SK-N-SH (cell line): ENCODE results near the gene NAALADL2. TPM values are rescaled to one million over a fixed set of nuclear protein-coding genes. Genes with fewer than 3 reads are reported as not detected.

ENCODE experiments used
- CTCF ChIA-PET: fragments of 300-600, 350-600 bp; formaldehyde crosslinking; extraction: SDS; loops from one replicate; lab custom pipeline; 2021; lab: Yijun Ruan, JAX
- POLR2A ChIA-PET: fragments of 350-600 bp; sonication (Branson Sonifier 250); formaldehyde crosslinking; extraction: SDS; loops from one replicate; lab custom pipeline; 2020; ENCODE audit warnings: antibody characterized with exemption, inconsistent platforms; lab: Yijun Ruan, JAX
- DNase-seq: peaks from one replicate; pipeline ENCODE4 v3.0.0; 2012
- H2AFZ ChIP-seq: fragments of 200-600 bp; sonication (generic); 2 replicates; pipeline ENCODE4 v1.8.1; 2016; ENCODE audit warnings: antibody characterized with exemption, mild to moderate bottlenecking, low read depth
- H3F3A ChIP-seq: fragments of 200-600 bp; sonication (generic); replicated peaks from 2 replicates; pipeline ENCODE3; 2016; ENCODE audit warnings: antibody characterized with exemption, mild to moderate bottlenecking; ENCODE audit not compliant: insufficient read depth
- H3K27ac ChIP-seq, 2 experiments: fragments of 200-500 bp in 1 of 2; fragments of 200-600 bp in 1 of 2; sonication (Bioruptor generic) in 1 of 2; sonication (generic), shearing (Covaris generic) in 1 of 2; 2 replicates each; pipeline versions ENCODE4 v1.5.1 to v1.6.1; 2014 to 2016; ENCODE audit warnings: low read depth in 2 of 2, inconsistent platforms in 1 of 2, low read length in 1 of 2, mild to moderate bottlenecking in 1 of 2, mixed read lengths in 1 of 2
- H3K27me3 ChIP-seq: fragments of 200-600 bp; sonication (generic), shearing (Covaris generic); 2 replicates; pipeline ENCODE4 v1.6.1; 2016; ENCODE audit warnings: mixed run types; ENCODE audit not compliant: insufficient read depth
- H3K36me3 ChIP-seq, 2 experiments: fragments of 200-500 bp in 1 of 2; fragments of 200-600 bp in 1 of 2; sonication (Bioruptor generic) in 1 of 2; sonication (generic) in 1 of 2; replicated peaks in 1 of 2; 2 replicates each; pipeline versions ENCODE3 to v1.5.1; 2014 to 2016; ENCODE audit warnings: low read length in 1 of 2, mild to moderate bottlenecking in 1 of 2; ENCODE audit not compliant: insufficient read depth in 2 of 2, control insufficient read depth in 1 of 2
- H3K4me1 ChIP-seq, 2 experiments: fragments of 200-500 bp in 1 of 2; fragments of 200-600 bp in 1 of 2; sonication (Bioruptor generic) in 1 of 2; sonication (generic), shearing (Covaris generic) in 1 of 2; 2 replicates each; pipeline versions ENCODE4 v1.5.1 to v1.6.1; 2014 to 2016; ENCODE audit warnings: low read depth in 1 of 2, low read length in 1 of 2, mixed run types in 1 of 2; ENCODE audit not compliant: insufficient read depth in 2 of 2, control insufficient read depth in 1 of 2
- H3K4me2 ChIP-seq: fragments of 200-600 bp; sonication (generic), shearing (Covaris generic); 2 replicates; pipeline ENCODE4 v1.6.1; 2017; ENCODE audit warnings: mixed run types
- H3K4me3 ChIP-seq, 2 experiments: fragments of 200-500 bp in 1 of 2; fragments of 200-600 bp in 1 of 2; sonication (Bioruptor generic) in 1 of 2; sonication (generic), shearing (Covaris generic) in 1 of 2; 2 replicates each; pipeline versions ENCODE4 v1.5.1 to v1.8.1; 2014 to 2016; ENCODE audit warnings: low read depth in 2 of 2, inconsistent platforms in 1 of 2, low read length in 1 of 2, mild to moderate bottlenecking in 1 of 2, mixed read lengths in 1 of 2, moderate library complexity in 1 of 2
- H3K79me2 ChIP-seq: fragments of 200-600 bp; sonication (generic); 2 replicates; pipeline ENCODE4 v1.8.1; 2017; ENCODE audit warnings: mild to moderate bottlenecking; ENCODE audit not compliant: insufficient read depth
- H3K9ac ChIP-seq: fragments of 200-600 bp; sonication (generic); 2 replicates; pipeline ENCODE4 v1.6.1; 2017; ENCODE audit warnings: mixed run types
- H3K9me2 ChIP-seq: fragments of 200-600 bp; sonication (generic); 2 replicates; pipeline ENCODE4 v1.6.1; 2017; ENCODE audit warnings: mixed run types
- H3K9me3 ChIP-seq: fragments of 200-600 bp; sonication (generic); 2 replicates; pipeline ENCODE4 v1.6.1; 2017; ENCODE audit warnings: mixed run types, mild to moderate bottlenecking, moderate library complexity
- H4K20me1 ChIP-seq: fragments of 200-600 bp; sonication (generic); 2 replicates; pipeline ENCODE4 v1.6.1; 2017; ENCODE audit warnings: mild to moderate bottlenecking, mixed run types; ENCODE audit not compliant: insufficient read depth
- CHD2 ChIP-seq: fragments of 150-350 bp; IDR thresholded peaks from 2 replicates; pipeline ENCODE4 v1.6.1; 2018; ENCODE audit warnings: low read length; ENCODE audit not compliant: partially characterized antibody
- ELF1 ChIP-seq: IDR thresholded peaks from 2 replicates; pipeline ENCODE4 v1.4.0; 2012
- EZH2phosphoT487 ChIP-seq: fragments of 200-600 bp; sonication (generic); IDR thresholded peaks from 2 replicates; pipeline ENCODE4 v1.6.1; 2017; ENCODE audit warnings: low read depth, mixed run types, mild to moderate bottlenecking, antibody characterized with exemption, moderate library complexity, borderline replicate concordance
- FOSL2 ChIP-seq: IDR thresholded peaks from 2 replicates; pipeline ENCODE4 v1.4.0; 2012; ENCODE audit warnings: low read depth, mild to moderate bottlenecking, moderate library complexity, borderline replicate concordance
- FOXM1 ChIP-seq: IDR thresholded peaks from 2 replicates; pipeline ENCODE4 v1.4.0; 2012; ENCODE audit warnings: low read depth, mild to moderate bottlenecking
- GATA2 ChIP-seq: sonication (generic); formaldehyde crosslinking; IDR thresholded peaks from 2 replicates; pipeline ENCODE4 v1.5.0; 2020; ENCODE audit warnings: mild to moderate bottlenecking, missing genetic modification reagents
- JUND ChIP-seq: IDR thresholded peaks from 2 replicates; pipeline ENCODE4 v1.4.0; 2012
- MEF2A ChIP-seq: IDR thresholded peaks from 2 replicates; pipeline ENCODE4 v1.4.0; 2012; ENCODE audit warnings: low read depth, borderline replicate concordance
- NRF1 ChIP-seq: IDR thresholded peaks from 2 replicates; pipeline ENCODE4 v1.6.1; 2012; ENCODE audit warnings: low read depth, mild to moderate bottlenecking, low read length
- POLR2AphosphoS5 ChIP-seq: IDR thresholded peaks from 2 replicates; pipeline ENCODE4 v1.6.1; 2012; ENCODE audit warnings: low read depth, low read length
- RAD21 ChIP-seq: IDR thresholded peaks from 2 replicates; pipeline ENCODE4 v1.6.1; 2012; ENCODE audit warnings: mild to moderate bottlenecking, low read length
- RCOR1 ChIP-seq: fragments of 150-350 bp; IDR thresholded peaks from 2 replicates; pipeline ENCODE4 v1.6.1; 2017; ENCODE audit warnings: antibody characterized with exemption, low read length
- SIN3A ChIP-seq: IDR thresholded peaks from 2 replicates; pipeline ENCODE4 v1.6.1; 2012; ENCODE audit warnings: low read depth, mild to moderate bottlenecking, low read length, moderate library complexity, borderline replicate concordance
- TAF1 ChIP-seq: IDR thresholded peaks from 2 replicates; pipeline ENCODE4 v1.6.1; 2012; ENCODE audit warnings: low read depth, mild to moderate bottlenecking, low read length, moderate library complexity, borderline replicate concordance
- TCF12 ChIP-seq: IDR thresholded peaks from 2 replicates; pipeline ENCODE4 v1.4.0; 2012
- TEAD4 ChIP-seq: IDR thresholded peaks from 2 replicates; pipeline ENCODE4 v1.4.0; 2012; ENCODE audit warnings: mild to moderate bottlenecking, borderline replicate concordance; ENCODE audit not compliant: insufficient read depth
- YY1 ChIP-seq: IDR thresholded peaks from 2 replicates; pipeline ENCODE4 v1.4.0; 2012; ENCODE audit warnings: low read depth, mild to moderate bottlenecking
- WGBS: methylation state at CpG from one replicate; pipeline ENCODE4 v1.1.6; 2017; ENCODE audit warnings: low lambda C conversion rate; 5-methylcytosine and 5-hydroxymethylcytosine counted together
- polyA plus RNA-seq, 3 experiments: library from polyadenylated mRNA; depleted of rRNA; stranded (reverse); fragments of >200 nt; gene quantifications; 2 replicates each; pipeline ENCODE4 v1.2.3, GENCODE V29; 2012
- TF ChIP-seq, protein P1 (sequence below): IDR thresholded peaks from 2 replicates; pipeline ENCODE4 v1.4.0; 2012; ENCODE audit warnings: low read depth, borderline replicate concordance
- TF ChIP-seq, protein P2 (sequence below): IDR thresholded peaks from 2 replicates; pipeline ENCODE4 v1.4.0; 2012; ENCODE audit warnings: low read depth
- TF ChIP-seq, protein P3 (sequence below): fragments of 150-350 bp; IDR thresholded peaks from 2 replicates; pipeline ENCODE4 v1.6.1; 2016; ENCODE audit warnings: mild to moderate bottlenecking, low read depth, low read length
- TF ChIP-seq, protein P4 (sequence below): fragments of 200-600 bp; sonication (generic); IDR thresholded peaks from 2 replicates; pipeline ENCODE4 v1.6.1; 2017; ENCODE audit warnings: antibody characterized with exemption, mild to moderate bottlenecking, moderate library complexity

The NAALADL2 gene
- polyA plus RNA-seq, 1 of the 3 experiments (the other 2 are of a cell fraction) = 1.2 TPM

DNA sequence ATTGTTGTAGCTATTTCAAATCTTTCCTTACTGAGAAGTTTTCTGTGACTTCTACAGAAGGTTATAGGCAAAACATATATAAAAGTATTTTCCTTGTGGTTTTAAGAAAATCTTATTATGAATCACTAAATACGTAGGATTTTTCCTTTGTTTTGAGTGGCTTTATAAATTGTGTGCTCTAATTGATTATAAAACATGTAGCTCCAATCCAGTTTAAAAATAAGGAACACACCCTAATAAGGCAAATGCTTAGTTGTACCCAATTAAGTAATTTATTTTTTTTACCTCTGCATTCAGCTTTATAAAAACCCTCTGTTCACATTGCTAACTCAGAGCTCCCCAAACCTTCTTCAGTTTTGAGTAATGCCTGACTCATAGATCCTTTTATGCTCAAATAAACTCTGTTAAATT lies 408.0 kb downstream of the NAALADL2 start:
- POLR2A ChIA-PET = no interaction called here

DNA sequence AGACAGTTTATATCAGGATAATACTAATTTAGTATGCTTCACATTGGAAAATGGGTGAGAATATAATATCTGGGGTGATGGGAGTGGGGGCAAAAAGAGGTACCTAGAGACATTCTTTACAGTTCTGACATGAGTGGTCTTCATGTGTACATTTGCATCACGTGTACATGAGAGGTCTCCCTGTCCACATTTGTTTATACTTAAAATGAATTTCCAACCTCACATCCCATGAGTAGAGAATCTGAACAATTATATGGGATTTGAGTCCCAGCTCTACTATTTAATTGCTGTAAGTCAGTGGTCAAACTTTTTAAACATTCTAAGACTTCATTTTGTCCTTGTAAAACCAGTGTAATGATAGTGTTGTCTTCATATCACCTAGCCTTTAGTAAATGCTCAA lies 408.4 kb downstream of the NAALADL2 start:
- H3K9me3 ChIP-seq = no peaks in the 10 kb centered on the region
- H3F3A ChIP-seq = peaks cover 19% of the 10 kb centered on the region
- ChIA-PET CTCF (no interaction called here), POLR2A (no interaction called here)
- WGBS = 63% methylated on average over 1 of the region's 1 CpG
- peaks cover 0 to 3% of the 10 kb centered on the region in 2 experiments for H3K36me3 ChIP-seq
- peak overlapping the region; percentile 33; the same call in 1 of the 2 replicates for H3K9ac ChIP-seq
- no peak overlapping the region for H3K4me3 ChIP-seq
- H4K20me1 ChIP-seq = no peaks in the 10 kb centered on the region
- DNase-seq = no peak
- H3K27me3 ChIP-seq = no peaks in the 10 kb centered on the region
- H3K27ac ChIP-seq = peak overlapping the region in 1 of 2 experiments; percentile 90; a peak in 2 of 4 replicates
- H3K4me2 ChIP-seq = peak overlapping the region; percentile 23; the same call in 1 of the 2 replicates
- no peaks in the 10 kb centered on the region for H3K9me2 ChIP-seq
- 0 out of 2 replicates have a peak overlapping the region, but pooled peaks have one; percentile 84 for H2AFZ ChIP-seq
- peaks cover 5 to 12% of the 10 kb centered on the region in 2 experiments; a peak in 3 of 4 replicates for H3K4me1 ChIP-seq
- no peaks in the 10 kb centered on the region for H3K79me2 ChIP-seq
- TF ChIP-seq RCOR1 (no peak), TEAD4 (no peak), MEF2A (no peak), TCF12 (no peak), ELF1 (no peak), FOXM1 (no peak), TAF1 (no peak), CHD2 (no peak)
- TF ChIP-seq, protein P1, sequence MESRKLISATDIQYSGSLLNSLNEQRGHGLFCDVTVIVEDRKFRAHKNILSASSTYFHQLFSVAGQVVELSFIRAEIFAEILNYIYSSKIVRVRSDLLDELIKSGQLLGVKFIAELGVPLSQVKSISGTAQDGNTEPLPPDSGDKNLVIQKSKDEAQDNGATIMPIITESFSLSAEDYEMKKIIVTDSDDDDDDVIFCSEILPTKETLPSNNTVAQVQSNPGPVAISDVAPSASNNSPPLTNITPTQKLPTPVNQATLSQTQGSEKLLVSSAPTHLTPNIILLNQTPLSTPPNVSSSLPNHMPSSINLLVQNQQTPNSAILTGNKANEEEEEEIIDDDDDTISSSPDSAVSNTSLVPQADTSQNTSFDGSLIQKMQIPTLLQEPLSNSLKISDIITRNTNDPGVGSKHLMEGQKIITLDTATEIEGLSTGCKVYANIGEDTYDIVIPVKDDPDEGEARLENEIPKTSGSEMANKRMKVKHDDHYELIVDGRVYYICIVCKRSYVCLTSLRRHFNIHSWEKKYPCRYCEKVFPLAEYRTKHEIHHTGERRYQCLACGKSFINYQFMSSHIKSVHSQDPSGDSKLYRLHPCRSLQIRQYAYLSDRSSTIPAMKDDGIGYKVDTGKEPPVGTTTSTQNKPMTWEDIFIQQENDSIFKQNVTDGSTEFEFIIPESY = no peak
- TF ChIP-seq, protein P2, sequence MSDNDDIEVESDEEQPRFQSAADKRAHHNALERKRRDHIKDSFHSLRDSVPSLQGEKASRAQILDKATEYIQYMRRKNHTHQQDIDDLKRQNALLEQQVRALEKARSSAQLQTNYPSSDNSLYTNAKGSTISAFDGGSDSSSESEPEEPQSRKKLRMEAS = no peak

More for the DNA sequence above, 408.0 kb downstream of the NAALADL2 start:
- H3K27me3 ChIP-seq = no peaks in the 10 kb centered on the region
- peak overlapping the region; percentile 23 for H3K4me2 ChIP-seq
- no peaks in the 10 kb centered on the region for H3K79me2 ChIP-seq
- no peaks in the 10 kb centered on the region for H4K20me1 ChIP-seq
- H3K4me1 ChIP-seq = peaks cover 5 to 12% of the 10 kb centered on the region in 2 experiments; a peak in 3 of 4 replicates
- 0 out of 2 replicates have a peak, but pooled peaks have one; percentile 7 for TF ChIP-seq TCF12
- TF ChIP-seq NRF1 = no peak
- TF ChIP-seq YY1 = no peak
- TF ChIP-seq, protein P3, sequence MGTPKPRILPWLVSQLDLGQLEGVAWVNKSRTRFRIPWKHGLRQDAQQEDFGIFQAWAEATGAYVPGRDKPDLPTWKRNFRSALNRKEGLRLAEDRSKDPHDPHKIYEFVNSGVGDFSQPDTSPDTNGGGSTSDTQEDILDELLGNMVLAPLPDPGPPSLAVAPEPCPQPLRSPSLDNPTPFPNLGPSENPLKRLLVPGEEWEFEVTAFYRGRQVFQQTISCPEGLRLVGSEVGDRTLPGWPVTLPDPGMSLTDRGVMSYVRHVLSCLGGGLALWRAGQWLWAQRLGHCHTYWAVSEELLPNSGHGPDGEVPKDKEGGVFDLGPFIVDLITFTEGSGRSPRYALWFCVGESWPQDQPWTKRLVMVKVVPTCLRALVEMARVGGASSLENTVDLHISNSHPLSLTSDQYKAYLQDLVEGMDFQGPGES = no peak
- peak; percentile 27; the same call in 1 of the 2 replicates for TF ChIP-seq FOSL2
- TF ChIP-seq RAD21 = no peak
- TF ChIP-seq, protein P4, sequence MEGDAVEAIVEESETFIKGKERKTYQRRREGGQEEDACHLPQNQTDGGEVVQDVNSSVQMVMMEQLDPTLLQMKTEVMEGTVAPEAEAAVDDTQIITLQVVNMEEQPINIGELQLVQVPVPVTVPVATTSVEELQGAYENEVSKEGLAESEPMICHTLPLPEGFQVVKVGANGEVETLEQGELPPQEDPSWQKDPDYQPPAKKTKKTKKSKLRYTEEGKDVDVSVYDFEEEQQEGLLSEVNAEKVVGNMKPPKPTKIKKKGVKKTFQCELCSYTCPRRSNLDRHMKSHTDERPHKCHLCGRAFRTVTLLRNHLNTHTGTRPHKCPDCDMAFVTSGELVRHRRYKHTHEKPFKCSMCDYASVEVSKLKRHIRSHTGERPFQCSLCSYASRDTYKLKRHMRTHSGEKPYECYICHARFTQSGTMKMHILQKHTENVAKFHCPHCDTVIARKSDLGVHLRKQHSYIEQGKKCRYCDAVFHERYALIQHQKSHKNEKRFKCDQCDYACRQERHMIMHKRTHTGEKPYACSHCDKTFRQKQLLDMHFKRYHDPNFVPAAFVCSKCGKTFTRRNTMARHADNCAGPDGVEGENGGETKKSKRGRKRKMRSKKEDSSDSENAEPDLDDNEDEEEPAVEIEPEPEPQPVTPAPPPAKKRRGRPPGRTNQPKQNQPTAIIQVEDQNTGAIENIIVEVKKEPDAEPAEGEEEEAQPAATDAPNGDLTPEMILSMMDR = no peak
- no peak for TF ChIP-seq EZH2phosphoT487
- 0 out of 2 replicates have a peak, but pooled peaks have one; percentile 23 for TF ChIP-seq JUND
- TF ChIP-seq FOXM1 = no peak
- TF ChIP-seq POLR2AphosphoS5 = no peak
- no peak for TF ChIP-seq TEAD4
- no peak for TF ChIP-seq GATA2 (CRISPR knock-in tag)
- TF ChIP-seq SIN3A = no peak
- H3K9me2 ChIP-seq = no peaks in the 10 kb centered on the region
- H3F3A ChIP-seq = peaks cover 16% of the 10 kb centered on the region
- H3K9ac ChIP-seq = peak overlapping the region; percentile 33; the same call in 1 of the 2 replicates
- no peaks in the 10 kb centered on the region for H3K9me3 ChIP-seq
- CTCF ChIA-PET = no interaction called here
- no peak overlapping the region for H3K4me3 ChIP-seq
- H3K36me3 ChIP-seq = peaks cover 0 to 3% of the 10 kb centered on the region in 2 experiments
- 23% methylated on average over 1 of the region's 1 CpG for whole genome bisulfite sequencing
- peak overlapping the region; percentile 84; the same call in 1 of the 2 replicates for H2AFZ ChIP-seq
- no peak for DNase-seq
- H3K27ac ChIP-seq = peak overlapping the region in 1 of 2 experiments; percentile 90; a peak in 2 of 4 replicates
